Sigmoid colon (tissue), 7 donors: Measurements from ENCODE around the gene RCOR2. TPM values are rescaled to one million over a fixed set of nuclear protein-coding genes. Genes with fewer than 3 reads are reported as not detected.

ENCODE experiments used
- DNase-seq: peaks from one replicate; pipeline ENCODE4 v3.0.0-alpha.2; 2019
- H3K27ac ChIP-seq, 4 donors: fragments of 200-600 bp; sonication (generic); one replicate each; pipeline ENCODE4 v1.5.1; 2016 to 2019; ENCODE audit warnings: mild to moderate bottlenecking in 1 of 4
- H3K27me3 ChIP-seq, 3 donors: fragments of 200-600 bp; sonication (generic); one replicate each; pipeline ENCODE4 v1.5.1; 2019; ENCODE audit warnings: mild to moderate bottlenecking in 1 of 3
- H3K36me3 ChIP-seq, 4 donors: fragments of 200-600 bp; sonication (generic); one replicate each; pipeline ENCODE4 v1.5.1; 2016 to 2019
- H3K4me1 ChIP-seq, 4 donors: fragments of 200-600 bp; sonication (generic); one replicate each; pipeline ENCODE4 v1.5.1; 2017 to 2019
- H3K4me3 ChIP-seq, 4 donors: fragments of 200-600 bp; sonication (generic); one replicate each; pipeline ENCODE4 v1.5.1; 2017 to 2019; ENCODE audit warnings: mild to moderate bottlenecking in 2 of 4, moderate library complexity in 1 of 4
- H3K9me3 ChIP-seq, 4 donors: fragments of 200-600 bp in 3 of 4; sonication (generic) in 3 of 4; one replicate each; pipeline versions ENCODE4 v1.5.1 to v1.6.1; 2013 to 2019
- EP300 ChIP-seq, 4 donors: sonication (generic); formaldehyde crosslinking; IDR thresholded peaks; one replicate each; pipeline ENCODE4 v1.6.1; 2017; ENCODE audit warnings: antibody characterized with exemption in 4 of 4
- POLR2A ChIP-seq, 2 donors: fragments of 450-650 bp; IDR thresholded peaks; one replicate each; pipeline ENCODE4 v1.6.1; 2016; ENCODE audit warnings: antibody characterized with exemption in 2 of 2, mild to moderate bottlenecking in 2 of 2, moderate library complexity in 2 of 2
- POLR2AphosphoS5 ChIP-seq, 4 donors: sonication (generic); formaldehyde crosslinking; IDR thresholded peaks; one replicate each; pipeline ENCODE4 v1.6.1; 2017; ENCODE audit warnings: antibody characterized with exemption in 4 of 4
- WGBS, 2 donors: extraction: QIAGEN DNeasy Blood & Tissue Kit; methylation state at CpG; one replicate each; pipeline ENCODE4 v1.1.7; 2013; 5-methylcytosine and 5-hydroxymethylcytosine counted together
- intact Hi-C: fragments of 100-400 bp; cut with DNase I; formaldehyde crosslinking; loops from one replicate; pipeline ENCODE4 v1.15.1; 2023
- polyA plus RNA-seq, 3 donors: library from polyadenylated mRNA; stranded (reverse); fragments of 200-250 nt; gene quantifications; one replicate each; pipeline ENCODE4 v1.2.3, GENCODE V29; 2013
- total RNA-seq, 4 donors: library from RNA; depleted of rRNA; stranded (reverse); fragments of >200 nt; gene quantifications; one replicate each; pipeline ENCODE4 v1.1.0, GENCODE V29; 2016
- TF ChIP-seq, protein P1 (sequence below), 4 experiments: fragments of 450-650 bp in 3 of 4; fragments of 200-600 bp in 1 of 4; IDR thresholded peaks; one replicate each; pipeline ENCODE4 v1.5.1; 2016 to 2019; ENCODE audit warnings: antibody characterized with exemption in 4 of 4, mild to moderate bottlenecking in 3 of 4, moderate library complexity in 2 of 4
- donor health status: healthy with polysubstance abuse.
- donor health status: Bipolar disorder and iron deficiency.
- donor health status: healthy.

Gene RCOR2
- total and polyA plus RNA-seq, 7 donors = 0.49 to 2.4 (median 0.69) TPM

DNA sequence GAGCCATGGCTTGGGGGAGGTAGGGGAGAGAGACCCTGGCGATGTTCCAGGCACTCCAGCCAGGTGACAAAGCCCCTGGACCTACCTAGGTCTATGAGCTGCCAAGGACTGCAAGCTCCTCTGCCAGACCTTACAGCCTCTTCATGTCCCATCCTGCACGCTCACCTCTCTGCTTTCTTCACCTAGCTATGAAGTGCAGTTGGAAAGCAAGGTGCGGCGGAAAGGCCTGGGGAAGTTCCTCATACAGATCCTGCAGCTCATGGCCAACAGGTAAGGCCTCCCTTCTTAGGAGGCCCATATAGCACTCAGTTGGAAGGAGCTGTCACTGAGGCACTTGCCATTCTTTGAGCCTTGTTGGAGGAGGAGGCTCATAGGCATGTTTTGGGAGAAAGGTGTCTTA, 35.6 kb upstream of the RCOR2 start:
- 96 to 97% methylated on average over 4 of the region's 4 CpGs for WGBS, 2 donors

GRCh38 chr11:63951779-63952536, 35.0 kb upstream of the RCOR2 start:
- WGBS, 2 donors = 71 to 84% methylated on average over 20 of the region's 20 CpGs
- H3K27me3 ChIP-seq = no peaks in the 10 kb centered on the region
- intact Hi-C loops = loop anchor here (2.0 kb wide), 1 partner anchor 19 kb away; no protein-coding TSS in a partner anchor
- H3K36me3 ChIP-seq = peaks cover 0 to 61% (median 19%) of the 10 kb centered on the region in 4 donors
- no peaks in the 10 kb centered on the region for H3K4me1 ChIP-seq
- no peak overlapping the region for H3K27ac ChIP-seq
- no peak for TF ChIP-seq POLR2A (IDR thresholded peaks at IDR 0.05)
- no peak for TF ChIP-seq EP300 (IDR thresholded peaks at IDR 0.05)
- TF ChIP-seq POLR2AphosphoS5 (IDR thresholded peaks at IDR 0.05) = no peak
- TF ChIP-seq, protein P1, sequence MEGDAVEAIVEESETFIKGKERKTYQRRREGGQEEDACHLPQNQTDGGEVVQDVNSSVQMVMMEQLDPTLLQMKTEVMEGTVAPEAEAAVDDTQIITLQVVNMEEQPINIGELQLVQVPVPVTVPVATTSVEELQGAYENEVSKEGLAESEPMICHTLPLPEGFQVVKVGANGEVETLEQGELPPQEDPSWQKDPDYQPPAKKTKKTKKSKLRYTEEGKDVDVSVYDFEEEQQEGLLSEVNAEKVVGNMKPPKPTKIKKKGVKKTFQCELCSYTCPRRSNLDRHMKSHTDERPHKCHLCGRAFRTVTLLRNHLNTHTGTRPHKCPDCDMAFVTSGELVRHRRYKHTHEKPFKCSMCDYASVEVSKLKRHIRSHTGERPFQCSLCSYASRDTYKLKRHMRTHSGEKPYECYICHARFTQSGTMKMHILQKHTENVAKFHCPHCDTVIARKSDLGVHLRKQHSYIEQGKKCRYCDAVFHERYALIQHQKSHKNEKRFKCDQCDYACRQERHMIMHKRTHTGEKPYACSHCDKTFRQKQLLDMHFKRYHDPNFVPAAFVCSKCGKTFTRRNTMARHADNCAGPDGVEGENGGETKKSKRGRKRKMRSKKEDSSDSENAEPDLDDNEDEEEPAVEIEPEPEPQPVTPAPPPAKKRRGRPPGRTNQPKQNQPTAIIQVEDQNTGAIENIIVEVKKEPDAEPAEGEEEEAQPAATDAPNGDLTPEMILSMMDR (IDR thresholded peaks at IDR 0.05) = no peak
- H3K4me3 ChIP-seq = no peak overlapping the region
- DNase-seq = no peak
- no peaks in the 10 kb centered on the region for H3K9me3 ChIP-seq

More for the DNA sequence above, 35.6 kb upstream of the RCOR2 start:
- no peaks in the 10 kb centered on the region for H3K9me3 ChIP-seq
- H3K27ac ChIP-seq = no peak overlapping the region
- H3K4me3 ChIP-seq = no peak overlapping the region
- no peaks in the 10 kb centered on the region for H3K27me3 ChIP-seq
- intact Hi-C loops = loop anchor here (2.0 kb wide), 1 partner anchor 18 kb away; no protein-coding TSS in a partner anchor
- H3K36me3 ChIP-seq = peaks cover 0 to 55% (median 19%) of the 10 kb centered on the region in 4 donors
- TF ChIP-seq EP300 (IDR thresholded peaks at IDR 0.05) = no peak
- TF ChIP-seq, protein P1 (IDR thresholded peaks at IDR 0.05) = no peak
- no peak for TF ChIP-seq POLR2A (IDR thresholded peaks at IDR 0.05)
- no peak for TF ChIP-seq POLR2AphosphoS5 (IDR thresholded peaks at IDR 0.05)
- no peak for DNase-seq
- H3K4me1 ChIP-seq = no peaks in the 10 kb centered on the region

DNA sequence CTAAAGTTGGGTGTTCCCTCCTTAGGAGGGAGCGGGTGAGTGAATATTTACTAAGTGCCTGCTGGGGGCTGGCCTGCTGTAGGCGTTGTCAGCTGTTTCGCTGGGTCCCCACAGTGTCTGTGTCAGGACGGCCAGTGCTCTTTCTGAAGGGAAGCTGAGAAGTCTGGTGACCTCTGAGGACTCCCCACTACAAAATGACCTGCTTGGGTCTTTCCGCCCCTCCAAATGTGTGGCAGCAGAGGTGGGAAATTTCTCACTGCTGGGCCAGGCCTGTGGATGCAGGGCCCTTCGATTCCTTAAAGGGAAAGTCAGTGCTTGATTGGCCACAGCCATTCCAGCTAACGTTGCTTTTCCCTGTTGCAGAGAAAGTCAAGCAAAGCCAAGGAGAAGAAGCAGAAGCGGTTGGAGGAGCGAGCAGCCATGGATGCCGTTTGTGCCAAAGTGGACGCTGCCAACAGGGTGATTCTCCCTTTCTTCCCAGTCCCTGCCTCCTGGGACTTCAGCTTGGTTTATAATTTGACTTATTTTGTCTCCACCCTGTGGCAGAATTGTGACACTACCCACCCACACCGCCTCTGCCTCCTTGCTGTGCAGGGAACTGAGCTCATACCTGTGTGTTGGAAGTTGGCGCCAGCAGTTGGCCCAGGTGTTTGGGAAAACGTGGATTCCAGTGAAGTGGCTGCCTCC, 28.7 kb upstream of the RCOR2 start:
- peak overlapping the region in 1 of 4 donors; percentile 11 for H3K4me3 ChIP-seq
- H3K9me3 ChIP-seq = no peaks in the 10 kb centered on the region
- intact Hi-C loops = loop anchor here (1.0 to 2.0 kb wide), 2 partner anchors 108 to 273 kb away; no protein-coding TSS in a partner anchor
- H3K36me3 ChIP-seq = peaks cover 0 to 31% (median 6%) of the 10 kb centered on the region in 4 donors
- no peaks in the 10 kb centered on the region for H3K27me3 ChIP-seq
- peaks cover 0 to 22% (median 15%) of the 10 kb centered on the region in 4 donors for H3K4me1 ChIP-seq
- TF ChIP-seq POLR2A (IDR thresholded peaks at IDR 0.05) (no peak), EP300 (IDR thresholded peaks at IDR 0.05) (no peak), POLR2AphosphoS5 (IDR thresholded peaks at IDR 0.05) (peak in 1 of 4 donors; percentile 45)
- TF ChIP-seq, protein P1 (IDR thresholded peaks at IDR 0.05) = peak; percentile 79 to 90 (median 88)
- 41 to 56% methylated on average over 14 of the region's 14 CpGs for WGBS, 2 donors
- peak; percentile 90 for DNase-seq
- peak overlapping the region; percentile 74 to 81 (median 78) for H3K27ac ChIP-seq

DNA sequence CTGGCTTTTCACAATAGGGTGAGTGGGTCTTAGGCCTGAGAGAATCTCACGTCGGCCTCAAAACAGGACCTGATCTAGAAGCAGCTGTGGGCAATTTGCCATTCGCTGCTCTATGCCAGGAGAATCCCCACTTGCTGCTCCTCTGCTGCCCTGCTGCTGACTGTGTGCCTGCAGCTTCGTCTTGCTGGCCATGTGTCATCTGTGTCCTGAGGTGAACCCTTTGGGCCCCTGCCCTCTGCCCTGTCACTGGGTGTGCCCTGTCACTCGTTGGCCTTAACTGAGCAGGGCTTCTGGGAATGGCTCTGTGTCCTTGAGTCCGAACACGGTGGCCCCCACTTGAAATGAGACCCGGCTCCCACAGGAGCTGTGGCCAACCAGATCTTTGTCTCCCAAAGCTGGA, 28.0 kb upstream of the RCOR2 start:
- 47 to 69% methylated on average over 8 of the region's 8 CpGs for WGBS, 2 donors
- peak; percentile 74 for DNase-seq
- H3K27me3 ChIP-seq = no peaks in the 10 kb centered on the region
- TF ChIP-seq POLR2A (IDR thresholded peaks at IDR 0.05) = no peak
- TF ChIP-seq POLR2AphosphoS5 (IDR thresholded peaks at IDR 0.05) = no peak
- no peak for TF ChIP-seq EP300 (IDR thresholded peaks at IDR 0.05)
- TF ChIP-seq, protein P1 (IDR thresholded peaks at IDR 0.05) = no peak
- no peak overlapping the region for H3K4me3 ChIP-seq
- H3K36me3 ChIP-seq = peaks cover 0 to 27% (median 6%) of the 10 kb centered on the region in 4 donors
- H3K4me1 ChIP-seq = peaks cover 0 to 26% (median 20%) of the 10 kb centered on the region in 4 donors
- intact Hi-C loops = loop anchor here (1.0 to 5.0 kb wide), 3 partner anchors 38 to 272 kb away; no protein-coding TSS in a partner anchor
- H3K9me3 ChIP-seq = no peaks in the 10 kb centered on the region
- H3K27ac ChIP-seq = peak overlapping the region; percentile 74 to 81 (median 78)
